Peyer's patch (tissue), 4 donors: ENCODE measurements around the gene CUL5. TPM values are rescaled to one million over a fixed set of nuclear protein-coding genes. Genes with fewer than 3 reads are reported as not detected.

Experiments used
- DNase-seq, 3 donors: peaks; one replicate each; pipeline ENCODE4 v3.0.0-alpha.2; 2017 to 2019
- H3K27ac ChIP-seq, 4 donors: fragments of 200-600 bp; sonication (generic); one replicate each; pipeline ENCODE4 v1.5.1; 2016 to 2019
- H3K27me3 ChIP-seq, 2 donors: fragments of 200-600 bp; sonication (generic); one replicate each; pipeline ENCODE4 v1.5.1; 2019
- H3K36me3 ChIP-seq, 3 donors: fragments of 200-600 bp; sonication (generic); one replicate each; pipeline ENCODE4 v1.5.1; 2016 to 2019
- H3K4me1 ChIP-seq, 4 donors: fragments of 200-600 bp; sonication (generic); one replicate each; pipeline ENCODE4 v1.5.1; 2016 to 2019
- H3K4me3 ChIP-seq, 4 donors: fragments of 200-600 bp; sonication (generic); 1 replicate in 3 of 4; 2 replicates in 1 of 4; pipeline ENCODE4 v1.5.1; 2016 to 2019; ENCODE audit warnings: mild to moderate bottlenecking in 1 of 4
- H3K9me3 ChIP-seq, 4 donors: fragments of 200-600 bp; sonication (generic); one replicate each; pipeline ENCODE4 v1.5.1; 2016 to 2019; ENCODE audit warnings: mild to moderate bottlenecking in 1 of 4
- POLR2A ChIP-seq, 2 donors: fragments of 450-650 bp; IDR thresholded peaks; one replicate each; pipeline ENCODE4 v1.5.1; 2017; ENCODE audit warnings: antibody characterized with exemption in 2 of 2, mild to moderate bottlenecking in 2 of 2, moderate library complexity in 2 of 2
- total RNA-seq, 4 donors: library from RNA; depleted of rRNA; stranded (reverse); fragments of >200 nt; gene quantifications; one replicate each; pipeline ENCODE4 v1.1.0, GENCODE V29; 2016
- TF ChIP-seq, protein P1 (sequence below), 6 experiments: fragments of 450-650 bp in 4 of 6; fragments of 200-600 bp in 2 of 6; sonication (generic) in 1 of 6; IDR thresholded peaks; one replicate each; pipeline ENCODE4 v1.5.1; 2017 to 2019; ENCODE audit warnings: antibody characterized with exemption in 6 of 6, mild to moderate bottlenecking in 3 of 6, moderate library complexity in 1 of 6

The CUL5 gene
- total RNA-seq, 4 donors from 2014 or later: 23.1 to 43.7 (median 33.0) TPM

DNA sequence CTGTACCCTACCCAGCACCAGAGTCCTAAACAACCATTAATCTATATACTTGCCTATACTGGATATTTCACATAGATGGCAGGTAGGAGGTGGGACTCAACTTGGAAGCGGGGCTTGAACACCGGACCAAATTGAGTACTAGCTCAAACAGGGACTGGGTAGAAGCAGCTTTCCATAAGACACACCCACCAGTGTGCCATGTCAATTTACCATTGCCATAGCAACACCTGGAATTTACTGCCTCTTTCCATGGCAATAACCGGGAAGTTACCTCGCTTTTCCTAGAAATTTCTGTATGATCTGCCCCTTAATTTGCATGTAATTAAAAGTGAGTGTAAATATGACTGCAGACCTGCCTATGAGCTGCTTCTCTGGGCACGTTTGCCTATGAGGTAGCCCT lies 38.6 kb upstream of the CUL5 start:
- DNase-seq: no peak
- Histone ChIP-seq H3K4me1 (no peaks in the 10 kb centered on the region), H3K27me3 (no peaks in the 10 kb centered on the region), H3K27ac (no peak overlapping the region), H3K9me3 (no peaks in the 10 kb centered on the region), H3K36me3 (no peaks in the 10 kb centered on the region), H3K4me3 (no peak overlapping the region)
- TF ChIP-seq, protein P1, sequence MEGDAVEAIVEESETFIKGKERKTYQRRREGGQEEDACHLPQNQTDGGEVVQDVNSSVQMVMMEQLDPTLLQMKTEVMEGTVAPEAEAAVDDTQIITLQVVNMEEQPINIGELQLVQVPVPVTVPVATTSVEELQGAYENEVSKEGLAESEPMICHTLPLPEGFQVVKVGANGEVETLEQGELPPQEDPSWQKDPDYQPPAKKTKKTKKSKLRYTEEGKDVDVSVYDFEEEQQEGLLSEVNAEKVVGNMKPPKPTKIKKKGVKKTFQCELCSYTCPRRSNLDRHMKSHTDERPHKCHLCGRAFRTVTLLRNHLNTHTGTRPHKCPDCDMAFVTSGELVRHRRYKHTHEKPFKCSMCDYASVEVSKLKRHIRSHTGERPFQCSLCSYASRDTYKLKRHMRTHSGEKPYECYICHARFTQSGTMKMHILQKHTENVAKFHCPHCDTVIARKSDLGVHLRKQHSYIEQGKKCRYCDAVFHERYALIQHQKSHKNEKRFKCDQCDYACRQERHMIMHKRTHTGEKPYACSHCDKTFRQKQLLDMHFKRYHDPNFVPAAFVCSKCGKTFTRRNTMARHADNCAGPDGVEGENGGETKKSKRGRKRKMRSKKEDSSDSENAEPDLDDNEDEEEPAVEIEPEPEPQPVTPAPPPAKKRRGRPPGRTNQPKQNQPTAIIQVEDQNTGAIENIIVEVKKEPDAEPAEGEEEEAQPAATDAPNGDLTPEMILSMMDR (IDR thresholded peaks at IDR 0.05): no peak
- no peak for TF ChIP-seq POLR2A (IDR thresholded peaks at IDR 0.05)

DNA sequence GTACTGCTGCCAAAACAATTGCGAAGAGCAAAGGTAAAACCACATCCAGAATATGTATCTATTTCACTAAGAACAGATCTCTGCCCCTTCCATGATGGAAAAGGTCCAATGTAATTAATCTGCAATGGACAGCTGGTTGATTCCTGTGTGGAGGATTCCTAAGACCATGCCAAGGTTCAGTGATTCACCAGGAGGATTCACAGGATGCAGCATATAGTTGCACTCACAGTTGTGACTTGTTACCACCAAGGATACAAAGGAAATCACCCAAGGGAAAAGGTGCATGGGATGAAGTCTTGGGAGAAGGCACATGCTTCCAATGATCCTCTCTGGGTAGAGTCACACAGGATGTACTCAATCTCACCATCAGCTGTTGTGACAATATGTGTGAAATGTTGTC lies 35.1 kb upstream of the CUL5 start:
- H3K36me3 ChIP-seq: no peaks in the 10 kb centered on the region
- no peaks in the 10 kb centered on the region for H3K4me1 ChIP-seq
- H3K27ac ChIP-seq: no peak overlapping the region
- no peaks in the 10 kb centered on the region for H3K9me3 ChIP-seq
- H3K27me3 ChIP-seq: no peaks in the 10 kb centered on the region
- TF ChIP-seq POLR2A (IDR thresholded peaks at IDR 0.05): no peak
- TF ChIP-seq, protein P1 (IDR thresholded peaks at IDR 0.05): no peak
- DNase-seq: no peak
- no peak overlapping the region for H3K4me3 ChIP-seq

DNA sequence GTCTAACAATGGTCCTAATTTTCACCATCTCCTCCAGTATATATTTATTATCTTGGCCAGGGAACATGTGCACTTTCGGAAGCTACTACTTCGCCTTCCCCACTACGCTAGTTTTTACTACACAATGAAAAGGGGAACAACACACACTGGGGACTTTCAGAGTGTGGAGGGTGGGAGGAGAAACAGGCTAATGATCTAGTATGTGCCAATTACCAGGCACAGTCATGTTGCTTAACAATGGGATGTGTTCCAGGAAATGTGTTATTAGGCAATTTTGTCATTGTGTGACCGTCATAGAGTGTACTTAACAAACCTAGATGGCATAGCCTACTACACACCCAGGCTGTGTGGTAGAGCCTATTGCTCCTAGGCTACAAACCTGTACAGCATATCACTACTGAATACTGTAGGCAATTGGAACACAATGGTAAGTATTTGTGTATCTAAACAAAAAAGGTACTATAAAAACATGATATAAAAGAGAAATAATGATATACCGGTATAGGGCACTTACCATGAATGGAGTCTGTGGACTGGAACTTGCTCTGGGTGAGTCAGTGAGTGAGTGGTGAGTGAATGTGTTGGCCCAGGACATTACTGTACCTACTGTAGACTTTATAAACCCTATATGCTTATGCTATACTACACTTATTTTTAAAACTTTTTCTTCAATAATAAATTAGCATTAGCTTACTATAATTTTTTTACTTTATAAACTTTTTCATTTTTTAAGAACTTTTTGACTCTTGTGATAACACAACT lies 20.1 kb upstream of the CUL5 start:
- H3K27me3 ChIP-seq: no peaks in the 10 kb centered on the region
- DNase-seq: no peak

DNA sequence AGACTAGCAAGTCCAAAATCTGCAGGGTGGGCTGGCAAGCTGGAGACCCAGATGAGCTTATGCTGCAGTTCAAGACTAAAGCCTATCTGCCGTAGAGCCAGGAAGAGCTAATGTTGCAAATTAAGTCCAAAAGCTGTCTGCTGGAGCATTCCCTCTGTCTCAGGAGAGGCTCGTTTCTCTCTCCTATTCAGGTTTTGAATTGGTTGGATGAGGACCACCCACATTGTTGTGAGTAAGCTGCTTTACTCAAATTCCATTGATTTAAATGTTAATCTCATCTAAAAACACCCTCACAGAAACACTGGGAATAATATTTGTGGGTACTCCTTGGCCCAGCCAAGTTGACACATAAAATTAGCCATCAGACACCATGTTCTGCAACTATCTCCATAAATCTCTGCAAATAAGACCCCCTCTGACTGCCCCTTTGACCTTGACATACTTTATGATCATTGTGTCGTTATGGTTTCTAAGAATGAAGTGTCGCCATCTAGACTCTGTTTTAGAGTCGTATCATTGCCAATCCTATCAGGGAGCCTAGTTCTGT lies 16.8 kb upstream of the CUL5 start:
- Histone ChIP-seq H3K4me3 (no peak overlapping the region), H3K27ac (no peak overlapping the region), H3K36me3 (no peaks in the 10 kb centered on the region), H3K9me3 (no peaks in the 10 kb centered on the region), H3K4me1 (no peaks in the 10 kb centered on the region), H3K27me3 (no peaks in the 10 kb centered on the region)
- TF ChIP-seq, protein P1 (IDR thresholded peaks at IDR 0.05): no peak
- no peak for TF ChIP-seq POLR2A (IDR thresholded peaks at IDR 0.05)
- DNase-seq: no peak

More for the DNA sequence above, 20.1 kb upstream of the CUL5 start:
- H3K27ac ChIP-seq: no peak overlapping the region
- no peaks in the 10 kb centered on the region for H3K4me1 ChIP-seq
- TF ChIP-seq, protein P1 (IDR thresholded peaks at IDR 0.05): no peak
- TF ChIP-seq POLR2A (IDR thresholded peaks at IDR 0.05): no peak
- H3K9me3 ChIP-seq: no peaks in the 10 kb centered on the region
- no peak overlapping the region for H3K4me3 ChIP-seq
- H3K36me3 ChIP-seq: no peaks in the 10 kb centered on the region

DNA sequence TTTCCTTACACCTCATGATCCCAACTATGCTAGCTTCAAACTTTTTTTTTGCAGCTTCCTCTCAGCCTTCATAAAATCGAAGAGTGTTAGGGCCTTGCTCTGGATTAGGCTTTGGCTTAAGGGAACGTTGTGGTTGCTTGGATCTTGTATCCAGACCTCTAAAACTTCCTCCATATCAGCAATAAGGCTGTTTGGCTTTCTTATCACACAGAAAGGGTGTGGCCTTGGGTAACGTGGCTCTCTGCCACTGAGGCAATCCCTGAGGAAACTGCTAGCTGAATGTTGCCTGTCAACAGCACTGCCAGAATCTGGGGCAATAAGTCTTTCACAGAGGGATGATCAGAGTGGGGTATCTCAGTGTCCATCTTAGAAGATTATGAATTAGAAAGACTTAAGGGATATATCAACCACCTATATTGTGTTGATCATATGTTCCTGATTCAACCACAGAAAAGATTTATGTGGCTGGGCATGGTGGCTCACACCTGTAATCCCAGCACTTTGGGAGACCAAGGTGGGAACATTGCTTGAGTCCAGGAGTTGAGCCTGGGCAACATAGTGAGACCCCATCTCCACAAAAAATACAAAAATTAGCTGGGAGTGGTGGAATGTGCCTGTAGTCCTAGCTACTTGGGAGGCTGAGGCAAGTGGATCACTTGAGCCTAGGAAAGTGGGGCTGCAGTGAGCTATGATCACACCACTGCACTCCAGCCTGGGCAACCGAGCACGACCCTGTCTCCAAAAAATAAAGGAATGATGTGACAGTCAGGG lies 12.5 kb upstream of the CUL5 start:
- no peak for DNase-seq
- H3K36me3 ChIP-seq: no peaks in the 10 kb centered on the region
- H3K27me3 ChIP-seq: no peaks in the 10 kb centered on the region
- no peaks in the 10 kb centered on the region for H3K4me1 ChIP-seq
- no peak overlapping the region for H3K27ac ChIP-seq
- no peak overlapping the region for H3K4me3 ChIP-seq
- TF ChIP-seq POLR2A (IDR thresholded peaks at IDR 0.05): no peak
- TF ChIP-seq, protein P1 (IDR thresholded peaks at IDR 0.05): no peak
- H3K9me3 ChIP-seq: no peaks in the 10 kb centered on the region
